Astrocyte (in vitro differentiated cells and primary cell): Measurements from ENCODE around the gene CD4.

Experiments
- EZH2 ChIP-seq: IDR thresholded peaks from 2 replicates; pipeline ENCODE4 v1.6.1; 2012; ENCODE audit warnings: mild to moderate bottlenecking, low read length, inconsistent platforms; ENCODE audit not compliant: insufficient read depth
- TF ChIP-seq, protein P1 (sequence below): IDR thresholded peaks from 2 replicates; pipeline ENCODE4 v1.5.1; 2011; ENCODE audit warnings: low read depth, mild to moderate bottlenecking, inconsistent platforms, low read length, moderate library complexity; ENCODE audit not compliant: insufficient read depth

GRCh38 chr12:6772726-6773589 lies 16.4 kb upstream of the CD4 start:
- TF ChIP-seq, protein P1, sequence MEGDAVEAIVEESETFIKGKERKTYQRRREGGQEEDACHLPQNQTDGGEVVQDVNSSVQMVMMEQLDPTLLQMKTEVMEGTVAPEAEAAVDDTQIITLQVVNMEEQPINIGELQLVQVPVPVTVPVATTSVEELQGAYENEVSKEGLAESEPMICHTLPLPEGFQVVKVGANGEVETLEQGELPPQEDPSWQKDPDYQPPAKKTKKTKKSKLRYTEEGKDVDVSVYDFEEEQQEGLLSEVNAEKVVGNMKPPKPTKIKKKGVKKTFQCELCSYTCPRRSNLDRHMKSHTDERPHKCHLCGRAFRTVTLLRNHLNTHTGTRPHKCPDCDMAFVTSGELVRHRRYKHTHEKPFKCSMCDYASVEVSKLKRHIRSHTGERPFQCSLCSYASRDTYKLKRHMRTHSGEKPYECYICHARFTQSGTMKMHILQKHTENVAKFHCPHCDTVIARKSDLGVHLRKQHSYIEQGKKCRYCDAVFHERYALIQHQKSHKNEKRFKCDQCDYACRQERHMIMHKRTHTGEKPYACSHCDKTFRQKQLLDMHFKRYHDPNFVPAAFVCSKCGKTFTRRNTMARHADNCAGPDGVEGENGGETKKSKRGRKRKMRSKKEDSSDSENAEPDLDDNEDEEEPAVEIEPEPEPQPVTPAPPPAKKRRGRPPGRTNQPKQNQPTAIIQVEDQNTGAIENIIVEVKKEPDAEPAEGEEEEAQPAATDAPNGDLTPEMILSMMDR = no peak
- no peak for TF ChIP-seq EZH2
